ENCODE data around the gene DHCR24.

The DHCR24 gene

GRCh38 chr1:54800899-54801759, 85.9 kb downstream of the DHCR24 start, which contains the start of gene TTC22:
Gene TTC22, minus strand, starts transcription at chr1:54801323. Its CDS starts 160 bp downstream, at chr1:54801163.
- DNase-seq (ENCODE audit: low read depth) = peak; percentile 38

DNA sequence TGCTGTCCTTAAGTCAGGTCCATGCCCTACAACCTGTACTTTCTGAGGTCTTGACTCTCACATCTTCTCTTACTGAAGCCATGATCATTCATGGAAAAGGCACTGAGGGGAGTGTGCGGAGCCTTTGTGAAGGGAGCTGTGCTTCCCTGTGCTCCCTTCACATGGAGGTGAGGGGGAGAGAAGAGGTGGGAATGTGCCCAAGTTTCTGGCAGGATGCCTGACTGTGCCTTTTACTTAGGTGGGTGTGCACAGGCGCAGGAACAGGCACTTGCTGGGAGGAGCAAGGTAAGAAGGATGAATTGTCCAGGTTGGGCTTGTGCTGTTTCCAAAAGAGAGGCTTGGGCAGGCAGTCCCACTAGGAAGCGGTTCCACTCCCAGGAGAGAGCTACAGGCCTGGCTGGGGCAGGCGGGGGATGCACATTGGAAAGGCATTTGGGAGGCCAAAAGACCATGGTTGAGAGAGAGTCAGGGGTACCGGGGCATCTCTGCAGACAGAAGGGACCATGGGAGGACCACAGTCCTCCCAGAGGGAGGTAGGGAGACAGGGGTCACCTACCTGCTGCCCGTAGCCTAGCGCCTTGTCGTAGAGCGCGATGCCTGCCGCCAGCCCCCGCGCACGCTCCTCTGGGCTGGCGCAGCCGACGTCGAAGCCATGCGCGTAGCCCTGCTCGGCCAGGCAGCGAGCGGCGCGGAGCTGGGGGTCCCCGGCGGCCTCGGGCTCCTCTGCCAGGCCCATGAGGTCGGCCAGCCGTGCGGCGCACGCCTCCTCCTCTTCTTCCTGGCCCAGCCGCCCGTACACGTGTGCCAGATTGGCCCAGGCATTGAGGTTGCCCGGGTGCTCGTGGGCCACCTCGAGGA, 86.7 kb downstream of the DHCR24 start:
- DNase-seq (ENCODE audit: low read depth) = no peak
